H1 (cell line): ENCODE data around the gene IFTAP. TPM values are rescaled to one million over a fixed set of nuclear protein-coding genes. Genes with fewer than 3 reads are reported as not detected.

Source experiments
- ASH2L ChIP-seq: fragments of 200-600, 300-600 bp; sonication (generic); IDR thresholded peaks from one replicate; pipeline ENCODE4 v1.7.1; 2017; ENCODE audit warnings: low read length
- EZH2 ChIP-seq: fragments of 200-600 bp; sonication (generic); IDR thresholded peaks from 2 replicates; pipeline ENCODE4 v1.7.1; 2012; ENCODE audit warnings: low read depth, mild to moderate bottlenecking, moderate library complexity, low read length, inconsistent platforms; ENCODE audit not compliant: severe bottlenecking
- HDAC6 ChIP-seq: IDR thresholded peaks from one replicate; pipeline ENCODE4 v1.7.1; 2012; ENCODE audit warnings: low read depth, mild to moderate bottlenecking, inconsistent platforms, low read length, moderate library complexity
- KDM5A ChIP-seq: fragments of 200-600 bp; IDR thresholded peaks from 2 replicates; pipeline ENCODE4 v1.7.1; 2012; ENCODE audit warnings: mild to moderate bottlenecking, low read length, inconsistent platforms, mixed read lengths
- SAP30 ChIP-seq: fragments of 300-600 bp; sonication (generic); IDR thresholded peaks from 2 replicates; pipeline ENCODE4 v1.7.1; 2012; ENCODE audit warnings: low read length, moderate library complexity, mild to moderate bottlenecking, inconsistent platforms; ENCODE audit not compliant: insufficient read depth, insufficient replicate concordance
- SIX5 ChIP-seq: IDR thresholded peaks from 2 replicates; pipeline ENCODE4 v1.6.1; 2011; ENCODE audit warnings: mild to moderate bottlenecking, low read depth, low read length
- SP1 ChIP-seq: IDR thresholded peaks from 2 replicates; pipeline ENCODE4 v1.6.1; 2011; ENCODE audit warnings: low read depth, low read length
- polyA plus RNA-seq, 7 experiments: library from polyadenylated mRNA; depleted of rRNA in 3 of 7; stranded (reverse) in 5 of 7; unstranded in 2 of 7; fragments of >200 nt in 5 of 7; fragments of 200-250 nt in 2 of 7; gene quantifications; 1 replicate in 5 of 7; 2 replicates in 1 of 7; 4 replicates in 1 of 7; pipeline versions ENCODE4 v1.2.1 to v1.2.3, GENCODE V29; 2011 to 2013; ENCODE audit warnings: missing spikeins in 2 of 7, mixed read lengths in 2 of 7
- total RNA-seq: library from RNA; stranded (reverse); fragmentation: NEBNext Ultra II Directional; extraction: Animal tissue kit (Norgen Biotek cat#: 25700); gene quantifications from 2 replicates; pipeline ENCODE4 v1.2.1, GENCODE V29; 2021
- TF ChIP-seq, protein P1 (sequence below): fragments of 300-600 bp; sonication (generic); IDR thresholded peaks from 2 replicates; pipeline ENCODE4 v1.7.1; 2012; ENCODE audit warnings: low read length, moderate library complexity, mild to moderate bottlenecking, inconsistent platforms; ENCODE audit not compliant: insufficient replicate concordance
- TF ChIP-seq, protein P2 (sequence below): IDR thresholded peaks from 2 replicates; pipeline ENCODE4 v1.6.1; 2011; ENCODE audit warnings: low read length, improper control_type of control experiment

The IFTAP gene
- total and polyA plus RNA-seq, 2 of the 8 experiments (the other 6 are each of a cell fraction or from before 2014, with no cell fraction given) = 21.2 to 23.9 TPM

DNA sequence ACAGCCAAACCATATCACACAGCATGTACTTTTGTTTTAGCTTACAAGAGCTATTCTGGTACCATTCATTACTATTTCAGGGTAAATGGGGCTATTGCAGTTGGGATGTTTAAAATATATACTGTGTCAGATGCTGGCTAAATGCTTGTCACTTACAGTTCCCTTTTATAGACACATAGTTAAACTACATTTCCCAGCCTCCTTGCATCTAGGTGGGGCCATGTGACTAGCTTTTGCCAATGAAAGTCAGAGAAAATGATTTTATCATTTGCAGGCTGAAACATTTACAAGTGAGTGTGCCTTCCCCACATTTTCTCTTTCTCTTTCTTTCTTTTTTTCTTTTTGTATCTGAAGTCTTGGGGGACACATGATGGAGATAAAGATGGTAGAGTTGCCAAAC, 7.8 kb upstream of the IFTAP start (continued):
- TF ChIP-seq, protein P1, sequence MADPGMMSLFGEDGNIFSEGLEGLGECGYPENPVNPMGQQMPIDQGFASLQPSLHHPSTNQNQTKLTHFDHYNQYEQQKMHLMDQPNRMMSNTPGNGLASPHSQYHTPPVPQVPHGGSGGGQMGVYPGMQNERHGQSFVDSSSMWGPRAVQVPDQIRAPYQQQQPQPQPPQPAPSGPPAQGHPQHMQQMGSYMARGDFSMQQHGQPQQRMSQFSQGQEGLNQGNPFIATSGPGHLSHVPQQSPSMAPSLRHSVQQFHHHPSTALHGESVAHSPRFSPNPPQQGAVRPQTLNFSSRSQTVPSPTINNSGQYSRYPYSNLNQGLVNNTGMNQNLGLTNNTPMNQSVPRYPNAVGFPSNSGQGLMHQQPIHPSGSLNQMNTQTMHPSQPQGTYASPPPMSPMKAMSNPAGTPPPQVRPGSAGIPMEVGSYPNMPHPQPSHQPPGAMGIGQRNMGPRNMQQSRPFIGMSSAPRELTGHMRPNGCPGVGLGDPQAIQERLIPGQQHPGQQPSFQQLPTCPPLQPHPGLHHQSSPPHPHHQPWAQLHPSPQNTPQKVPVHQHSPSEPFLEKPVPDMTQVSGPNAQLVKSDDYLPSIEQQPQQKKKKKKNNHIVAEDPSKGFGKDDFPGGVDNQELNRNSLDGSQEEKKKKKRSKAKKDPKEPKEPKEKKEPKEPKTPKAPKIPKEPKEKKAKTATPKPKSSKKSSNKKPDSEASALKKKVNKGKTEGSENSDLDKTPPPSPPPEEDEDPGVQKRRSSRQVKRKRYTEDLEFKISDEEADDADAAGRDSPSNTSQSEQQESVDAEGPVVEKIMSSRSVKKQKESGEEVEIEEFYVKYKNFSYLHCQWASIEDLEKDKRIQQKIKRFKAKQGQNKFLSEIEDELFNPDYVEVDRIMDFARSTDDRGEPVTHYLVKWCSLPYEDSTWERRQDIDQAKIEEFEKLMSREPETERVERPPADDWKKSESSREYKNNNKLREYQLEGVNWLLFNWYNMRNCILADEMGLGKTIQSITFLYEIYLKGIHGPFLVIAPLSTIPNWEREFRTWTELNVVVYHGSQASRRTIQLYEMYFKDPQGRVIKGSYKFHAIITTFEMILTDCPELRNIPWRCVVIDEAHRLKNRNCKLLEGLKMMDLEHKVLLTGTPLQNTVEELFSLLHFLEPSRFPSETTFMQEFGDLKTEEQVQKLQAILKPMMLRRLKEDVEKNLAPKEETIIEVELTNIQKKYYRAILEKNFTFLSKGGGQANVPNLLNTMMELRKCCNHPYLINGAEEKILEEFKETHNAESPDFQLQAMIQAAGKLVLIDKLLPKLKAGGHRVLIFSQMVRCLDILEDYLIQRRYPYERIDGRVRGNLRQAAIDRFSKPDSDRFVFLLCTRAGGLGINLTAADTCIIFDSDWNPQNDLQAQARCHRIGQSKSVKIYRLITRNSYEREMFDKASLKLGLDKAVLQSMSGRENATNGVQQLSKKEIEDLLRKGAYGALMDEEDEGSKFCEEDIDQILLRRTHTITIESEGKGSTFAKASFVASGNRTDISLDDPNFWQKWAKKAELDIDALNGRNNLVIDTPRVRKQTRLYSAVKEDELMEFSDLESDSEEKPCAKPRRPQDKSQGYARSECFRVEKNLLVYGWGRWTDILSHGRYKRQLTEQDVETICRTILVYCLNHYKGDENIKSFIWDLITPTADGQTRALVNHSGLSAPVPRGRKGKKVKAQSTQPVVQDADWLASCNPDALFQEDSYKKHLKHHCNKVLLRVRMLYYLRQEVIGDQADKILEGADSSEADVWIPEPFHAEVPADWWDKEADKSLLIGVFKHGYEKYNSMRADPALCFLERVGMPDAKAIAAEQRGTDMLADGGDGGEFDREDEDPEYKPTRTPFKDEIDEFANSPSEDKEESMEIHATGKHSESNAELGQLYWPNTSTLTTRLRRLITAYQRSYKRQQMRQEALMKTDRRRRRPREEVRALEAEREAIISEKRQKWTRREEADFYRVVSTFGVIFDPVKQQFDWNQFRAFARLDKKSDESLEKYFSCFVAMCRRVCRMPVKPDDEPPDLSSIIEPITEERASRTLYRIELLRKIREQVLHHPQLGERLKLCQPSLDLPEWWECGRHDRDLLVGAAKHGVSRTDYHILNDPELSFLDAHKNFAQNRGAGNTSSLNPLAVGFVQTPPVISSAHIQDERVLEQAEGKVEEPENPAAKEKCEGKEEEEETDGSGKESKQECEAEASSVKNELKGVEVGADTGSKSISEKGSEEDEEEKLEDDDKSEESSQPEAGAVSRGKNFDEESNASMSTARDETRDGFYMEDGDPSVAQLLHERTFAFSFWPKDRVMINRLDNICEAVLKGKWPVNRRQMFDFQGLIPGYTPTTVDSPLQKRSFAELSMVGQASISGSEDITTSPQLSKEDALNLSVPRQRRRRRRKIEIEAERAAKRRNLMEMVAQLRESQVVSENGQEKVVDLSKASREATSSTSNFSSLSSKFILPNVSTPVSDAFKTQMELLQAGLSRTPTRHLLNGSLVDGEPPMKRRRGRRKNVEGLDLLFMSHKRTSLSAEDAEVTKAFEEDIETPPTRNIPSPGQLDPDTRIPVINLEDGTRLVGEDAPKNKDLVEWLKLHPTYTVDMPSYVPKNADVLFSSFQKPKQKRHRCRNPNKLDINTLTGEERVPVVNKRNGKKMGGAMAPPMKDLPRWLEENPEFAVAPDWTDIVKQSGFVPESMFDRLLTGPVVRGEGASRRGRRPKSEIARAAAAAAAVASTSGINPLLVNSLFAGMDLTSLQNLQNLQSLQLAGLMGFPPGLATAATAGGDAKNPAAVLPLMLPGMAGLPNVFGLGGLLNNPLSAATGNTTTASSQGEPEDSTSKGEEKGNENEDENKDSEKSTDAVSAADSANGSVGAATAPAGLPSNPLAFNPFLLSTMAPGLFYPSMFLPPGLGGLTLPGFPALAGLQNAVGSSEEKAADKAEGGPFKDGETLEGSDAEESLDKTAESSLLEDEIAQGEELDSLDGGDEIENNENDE = no peak
- TF ChIP-seq, protein P2, sequence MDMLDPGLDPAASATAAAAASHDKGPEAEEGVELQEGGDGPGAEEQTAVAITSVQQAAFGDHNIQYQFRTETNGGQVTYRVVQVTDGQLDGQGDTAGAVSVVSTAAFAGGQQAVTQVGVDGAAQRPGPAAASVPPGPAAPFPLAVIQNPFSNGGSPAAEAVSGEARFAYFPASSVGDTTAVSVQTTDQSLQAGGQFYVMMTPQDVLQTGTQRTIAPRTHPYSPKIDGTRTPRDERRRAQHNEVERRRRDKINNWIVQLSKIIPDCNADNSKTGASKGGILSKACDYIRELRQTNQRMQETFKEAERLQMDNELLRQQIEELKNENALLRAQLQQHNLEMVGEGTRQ = peak; percentile 62; the same call in 1 of the 2 replicates
- TF ChIP-seq SAP30 (no peak), ASH2L (no peak), KDM5A (no peak), EZH2 (no peak), HDAC6 (no peak), SP1 (no peak), SIX5 (peak; percentile 45)
